Glutamatergic neuron (in vitro differentiated cells): ENCODE measurements around the gene SNRPD2. TPM values are rescaled to one million over a fixed set of nuclear protein-coding genes. Genes with fewer than 3 reads are reported as not detected.

Experiments used
- DNase-seq: peaks from one replicate; pipeline ENCODE4 v3.0.0; 2022
- H3K27ac Mint-ChIP-seq: one replicate; pipeline ENCODE4 v1.8.0; 2020; ENCODE audit warnings: mild to moderate bottlenecking, mixed read lengths, inconsistent platforms; ENCODE audit not compliant: unreplicated experiment
- H3K27me3 Mint-ChIP-seq: one replicate; pipeline ENCODE4 v1.8.0; 2020; ENCODE audit warnings: mild to moderate bottlenecking, moderate library complexity, mixed read lengths, inconsistent platforms; ENCODE audit not compliant: unreplicated experiment
- H3K36me3 Mint-ChIP-seq: one replicate; pipeline ENCODE4 v1.8.0; 2020; ENCODE audit warnings: mild to moderate bottlenecking, mixed read lengths, inconsistent platforms; ENCODE audit not compliant: unreplicated experiment
- H3K4me1 Mint-ChIP-seq: one replicate; pipeline ENCODE4 v1.8.0; 2020; ENCODE audit warnings: mild to moderate bottlenecking, low read depth, mixed read lengths, inconsistent platforms; ENCODE audit not compliant: unreplicated experiment
- H3K4me3 Mint-ChIP-seq: one replicate; pipeline ENCODE4 v1.8.0; 2020; ENCODE audit warnings: mild to moderate bottlenecking, mixed read lengths, inconsistent platforms; ENCODE audit not compliant: unreplicated experiment
- H3K9me3 Mint-ChIP-seq: one replicate; pipeline ENCODE4 v1.8.0; 2020; ENCODE audit warnings: mild to moderate bottlenecking, moderate library complexity, mixed read lengths, inconsistent platforms; ENCODE audit not compliant: unreplicated experiment
- CTCF ChIP-seq: fragments of 200-600 bp; sonication (generic); IDR thresholded peaks from one replicate; pipeline ENCODE4 v1.5.0; 2021; ENCODE audit not compliant: partially characterized antibody, unreplicated experiment
- total RNA-seq: library from RNA; stranded (reverse); fragmentation: NEBNext Ultra II Directional; extraction: Animal tissue kit (Norgen Biotek cat#: 25700); gene quantifications from one replicate; pipeline ENCODE4 v1.2.1, GENCODE V29; 2021; ENCODE audit not compliant: unreplicated experiment

The SNRPD2 gene
- total RNA-seq, 1 donor from 2014 or later: 264 TPM

GRCh38 chr19:45711851-45712698 is 20.3 kb upstream of the SNRPD2 start:
- Mint-ChIP-seq H3K27me3 (peaks cover 2% of the 10 kb centered on the region), H3K4me1 (peaks cover 12% of the 10 kb centered on the region), H3K27ac (no peak overlapping the region), H3K9me3 (peaks cover 11% of the 10 kb centered on the region), H3K36me3 (no peaks in the 10 kb centered on the region), H3K4me3 (no peak overlapping the region)
- TF ChIP-seq CTCF: no peak
- DNase-seq: no peak

GRCh38 chr19:45710356-45711130 is 18.8 kb upstream of the SNRPD2 start:
- Mint-ChIP-seq H3K9me3 (peaks cover 4% of the 10 kb centered on the region), H3K4me3 (no peak overlapping the region), H3K27ac (peak overlapping the region; percentile 15), H3K4me1 (peaks cover 4% of the 10 kb centered on the region), H3K27me3 (peaks cover 2% of the 10 kb centered on the region), H3K36me3 (no peaks in the 10 kb centered on the region)
- no peak for DNase-seq
- TF ChIP-seq CTCF: no peak

- Mint-ChIP-seq H3K36me3 (no peaks in the 10 kb centered on the region), H3K9me3 (peaks cover 4% of the 10 kb centered on the region), H3K27me3 (peaks cover 3% of the 10 kb centered on the region), H3K4me3 (no peak overlapping the region), H3K27ac (no peak overlapping the region), H3K4me1 (peaks cover 4% of the 10 kb centered on the region)
- TF ChIP-seq CTCF: no peak
- DNase-seq: no peak
Observed at GRCh38 chr19:45705710-45706415, 14.1 kb upstream of the SNRPD2 start.

GRCh38 chr19:45705115-45705514 is 13.4 kb upstream of the SNRPD2 start:
- H3K36me3 Mint-ChIP-seq: no peaks in the 10 kb centered on the region
- no peaks in the 10 kb centered on the region for H3K9me3 Mint-ChIP-seq
- no peak overlapping the region for H3K27ac Mint-ChIP-seq
- H3K4me3 Mint-ChIP-seq: no peak overlapping the region
- no peak for TF ChIP-seq CTCF
- DNase-seq: no peak
- no peaks in the 10 kb centered on the region for H3K4me1 Mint-ChIP-seq
- peaks cover 3% of the 10 kb centered on the region for H3K27me3 Mint-ChIP-seq
